Breast epithelium (tissue), 3 donors: ENCODE measurements around the gene TSEN34.

ENCODE experiments used
- CTCF ChIP-seq, 3 donors: fragments of 450-650 bp; IDR thresholded peaks; one replicate each; pipeline ENCODE4 v1.5.1; 2016 to 2017; ENCODE audit warnings: antibody characterized with exemption in 3 of 3, mild to moderate bottlenecking in 3 of 3, moderate library complexity in 3 of 3
- POLR2A ChIP-seq: fragments of 450-650 bp; IDR thresholded peaks from one replicate; pipeline ENCODE4 v1.6.1; 2016; ENCODE audit warnings: antibody characterized with exemption, mild to moderate bottlenecking, moderate library complexity
- POLR2AphosphoS5 ChIP-seq, 3 donors: sonication (generic); formaldehyde crosslinking; IDR thresholded peaks; one replicate each; pipeline ENCODE4 v1.6.1; 2017; ENCODE audit warnings: antibody characterized with exemption in 3 of 3

- no peak for TF ChIP-seq POLR2AphosphoS5 (IDR thresholded peaks at IDR 0.05)
- no peak for TF ChIP-seq CTCF (IDR thresholded peaks at IDR 0.05)
- TF ChIP-seq POLR2A: no peak
These were observed 38.8 kb upstream of the TSEN34 start for GRCh38 chr19:54152267-54152666.
